Body of pancreas (tissue), 4 donors: ENCODE data around the gene CYP8B1.

Source experiments
- POLR2A ChIP-seq, 3 donors: fragments of 450-650 bp; IDR thresholded peaks; one replicate each; pipeline ENCODE4 v1.6.1; 2016; ENCODE audit warnings: antibody characterized with exemption in 3 of 3, mild to moderate bottlenecking in 2 of 3
- TF ChIP-seq, protein P1 (sequence below), 7 experiments: fragments of 450-650 bp in 4 of 7; fragments of 200-600 bp in 3 of 7; sonication (generic) in 3 of 7; IDR thresholded peaks; one replicate each; pipeline ENCODE4 v1.5.1; 2016 to 2019; ENCODE audit warnings: antibody characterized with exemption in 7 of 7

DNA sequence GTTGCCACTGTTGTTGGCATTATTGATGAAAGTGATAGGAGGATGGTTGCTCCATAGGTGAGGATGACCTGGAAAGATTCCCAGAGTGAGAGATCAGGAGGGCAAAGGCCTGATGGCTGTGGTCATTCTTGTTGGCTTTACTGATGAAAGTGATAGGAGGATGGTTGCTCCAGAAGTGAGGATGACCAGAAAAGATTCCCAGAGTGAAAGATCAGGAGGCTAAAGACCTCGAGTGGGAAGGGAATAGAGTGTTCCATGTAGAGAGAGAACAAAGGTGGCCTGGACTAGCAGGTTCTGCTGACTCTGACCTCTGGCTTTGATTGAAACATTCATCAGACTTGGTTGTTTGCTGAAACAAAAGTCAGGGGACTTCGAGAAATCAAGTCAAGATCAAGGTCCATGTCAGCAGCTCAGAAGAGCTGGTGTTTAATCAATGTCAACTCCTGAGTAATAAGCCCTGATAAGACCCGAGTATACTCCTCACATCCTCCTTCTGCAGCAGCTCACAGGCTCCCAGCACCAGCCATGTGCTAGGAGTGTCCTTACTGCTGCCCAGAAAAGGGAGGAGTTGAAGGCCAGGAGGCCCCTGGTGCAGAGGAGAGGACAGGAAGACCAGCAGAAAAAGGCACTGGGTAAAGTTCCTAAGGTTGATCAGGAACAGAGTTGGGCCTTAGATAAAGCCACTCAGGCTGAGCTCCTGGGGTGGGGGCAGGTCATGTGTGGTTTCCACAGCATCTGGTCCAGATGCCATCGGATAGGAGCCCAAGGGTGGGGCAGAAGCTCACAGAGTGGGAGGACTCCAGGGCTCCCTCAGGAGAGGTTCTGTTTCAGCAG lies 19.9 kb downstream of the CYP8B1 start:
- TF ChIP-seq, protein P1, sequence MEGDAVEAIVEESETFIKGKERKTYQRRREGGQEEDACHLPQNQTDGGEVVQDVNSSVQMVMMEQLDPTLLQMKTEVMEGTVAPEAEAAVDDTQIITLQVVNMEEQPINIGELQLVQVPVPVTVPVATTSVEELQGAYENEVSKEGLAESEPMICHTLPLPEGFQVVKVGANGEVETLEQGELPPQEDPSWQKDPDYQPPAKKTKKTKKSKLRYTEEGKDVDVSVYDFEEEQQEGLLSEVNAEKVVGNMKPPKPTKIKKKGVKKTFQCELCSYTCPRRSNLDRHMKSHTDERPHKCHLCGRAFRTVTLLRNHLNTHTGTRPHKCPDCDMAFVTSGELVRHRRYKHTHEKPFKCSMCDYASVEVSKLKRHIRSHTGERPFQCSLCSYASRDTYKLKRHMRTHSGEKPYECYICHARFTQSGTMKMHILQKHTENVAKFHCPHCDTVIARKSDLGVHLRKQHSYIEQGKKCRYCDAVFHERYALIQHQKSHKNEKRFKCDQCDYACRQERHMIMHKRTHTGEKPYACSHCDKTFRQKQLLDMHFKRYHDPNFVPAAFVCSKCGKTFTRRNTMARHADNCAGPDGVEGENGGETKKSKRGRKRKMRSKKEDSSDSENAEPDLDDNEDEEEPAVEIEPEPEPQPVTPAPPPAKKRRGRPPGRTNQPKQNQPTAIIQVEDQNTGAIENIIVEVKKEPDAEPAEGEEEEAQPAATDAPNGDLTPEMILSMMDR (IDR thresholded peaks at IDR 0.05), result no peak
- no peak for TF ChIP-seq POLR2A (IDR thresholded peaks at IDR 0.05)
